Keratinocyte (primary cell): ENCODE results near the gene TCERG1L. TPM values are rescaled to one million over a fixed set of nuclear protein-coding genes. Genes with fewer than 3 reads are reported as not detected.

ENCODE experiments used
- DNase-seq: peaks from one replicate; pipeline ENCODE4 v3.0.0-alpha.2; 2011; ENCODE audit warnings: low read depth, missing footprints, low spot score
- FAIRE-seq: peaks from 2 replicates; lab custom pipeline; 2011; peaks lifted over from hg19 to GRCh38; lab: Jason Lieb, UNC
- H2AFZ ChIP-seq: 2 replicates; pipeline ENCODE4 v1.6.0; 2012; ENCODE audit warnings: low read length, control low read depth, inconsistent platforms; ENCODE audit not compliant: control insufficient read depth
- H3K27ac ChIP-seq: 2 replicates; pipeline ENCODE4 v1.5.1; 2011; ENCODE audit warnings: low read length; ENCODE audit not compliant: control insufficient read depth, insufficient read depth
- H3K27me3 ChIP-seq: 3 replicates; pipeline ENCODE4 v1.6.0; 2011; ENCODE audit warnings: low read length; ENCODE audit not compliant: control insufficient read depth, insufficient read depth; ENCODE audit errors: extremely low read depth
- H3K36me3 ChIP-seq, 2 experiments: 2 replicates in 1 of 2; 3 replicates in 1 of 2; pipeline ENCODE4 v1.5.1; 2011; ENCODE audit warnings: low read length in 2 of 2, mild to moderate bottlenecking in 1 of 2; ENCODE audit not compliant: control insufficient read depth in 2 of 2, insufficient read depth in 2 of 2; ENCODE audit errors: extremely low read depth in 1 of 2
- H3K4me1 ChIP-seq: 3 replicates; pipeline ENCODE4 v1.5.1; 2011; ENCODE audit warnings: low read length; ENCODE audit not compliant: control insufficient read depth, insufficient read depth; ENCODE audit errors: extremely low read depth
- H3K4me2 ChIP-seq: 3 replicates; pipeline ENCODE4 v1.6.0; 2011; ENCODE audit warnings: low read depth, low read length; ENCODE audit not compliant: control insufficient read depth, insufficient read depth; ENCODE audit errors: extremely low read depth
- H3K4me3 ChIP-seq, 3 experiments: fragments of 200-600 bp in 1 of 3; sonication (generic) in 1 of 3; 2 replicates in 2 of 3; 3 replicates in 1 of 3; pipeline ENCODE4 v1.5.1; 2011 to 2016; ENCODE audit warnings: low read length in 3 of 3, mild to moderate bottlenecking in 3 of 3, control low read depth in 2 of 3, inconsistent platforms in 1 of 3, low read depth in 1 of 3, mixed read lengths in 1 of 3, mixed run types in 1 of 3, moderate library complexity in 1 of 3; ENCODE audit not compliant: control insufficient read depth in 2 of 3, insufficient read depth in 2 of 3; ENCODE audit errors: extremely low read depth in 1 of 3
- H3K79me2 ChIP-seq: 2 replicates; pipeline ENCODE4 v1.6.0; 2012; ENCODE audit warnings: low read length; ENCODE audit not compliant: control insufficient read depth, insufficient read depth
- H3K9ac ChIP-seq: 3 replicates; pipeline ENCODE4 v1.6.0; 2011; ENCODE audit warnings: low read length; ENCODE audit not compliant: control insufficient read depth, insufficient read depth; ENCODE audit errors: extremely low read depth
- H3K9me1 ChIP-seq: 3 replicates; pipeline ENCODE4 v1.6.0; 2011; ENCODE audit warnings: low read length; ENCODE audit not compliant: control insufficient read depth, insufficient read depth; ENCODE audit errors: extremely low read depth
- H3K9me3 ChIP-seq: 2 replicates; pipeline ENCODE4 v1.5.1; 2012; ENCODE audit warnings: low read depth, low read length; ENCODE audit not compliant: control insufficient read depth
- H4K20me1 ChIP-seq: 3 replicates; pipeline ENCODE4 v1.6.0; 2011; ENCODE audit warnings: low read length; ENCODE audit not compliant: control insufficient read depth, insufficient read depth; ENCODE audit errors: extremely low read depth
- EZH2 ChIP-seq: IDR thresholded peaks from one replicate; pipeline ENCODE4 v1.6.1; 2012; ENCODE audit warnings: inconsistent platforms, mild to moderate bottlenecking, low read length, moderate library complexity
- dilution Hi-C: fragments of 300-500 bp; cut with MboI; formaldehyde crosslinking; loops from one replicate; pipeline ENCODE4 v1.7.0; 2020; ENCODE audit warnings: low sequenced_read_pairs; ENCODE audit not compliant: extremely low pct_ligation_motif_present
- polyA plus RNA-seq, 5 experiments: library from polyadenylated mRNA; depleted of rRNA in 3 of 5; stranded (reverse) in 3 of 5; stranded (forward) in 1 of 5; unstranded in 1 of 5; fragments of >200 nt; gene quantifications; 1 replicate in 1 of 5; 2 replicates in 3 of 5; 3 replicates in 1 of 5; pipeline versions ENCODE4 v1.2.1 to v1.2.3, GENCODE V29; 2011 to 2012; ENCODE audit warnings: missing spikeins in 2 of 5, low read depth in 1 of 5, low replicate concordance in 1 of 5
- TF ChIP-seq, protein P1 (sequence below), 3 experiments: IDR thresholded peaks in 1 of 3; conservative IDR thresholded peaks in 1 of 3; optimal IDR thresholded peaks in 1 of 3; 2 replicates in 2 of 3; 3 replicates in 1 of 3; pipeline versions ENCODE3 to v1.5.1; 2011; ENCODE audit warnings: low read length in 3 of 3, mild to moderate bottlenecking in 3 of 3, moderate library complexity in 2 of 3, control low read depth in 1 of 3, inconsistent platforms in 1 of 3; ENCODE audit not compliant: insufficient read depth in 2 of 3; ENCODE audit errors: extremely low read depth in 1 of 3

TCERG1L gene
- polyA plus RNA-seq, 1 donor (not counting 4 experiments of a cell fraction or from before 2014, with no cell fraction given), result not detected

- Histone ChIP-seq H4K20me1 (no peaks in the 10 kb centered on the region), H3K9me3 (peaks cover 24% of the 10 kb centered on the region), H2AFZ (no peak overlapping the region), H3K27me3 (no peaks in the 10 kb centered on the region), H3K4me3 (no peak overlapping the region), H3K4me2 (no peak overlapping the region), H3K9ac (no peak overlapping the region), H3K4me1 (no peaks in the 10 kb centered on the region), H3K9me1 (no peaks in the 10 kb centered on the region), H3K27ac (no peak overlapping the region), H3K79me2 (no peaks in the 10 kb centered on the region), H3K36me3 (no peaks in the 10 kb centered on the region)
- dilution Hi-C loops, result no loop called here
- TF ChIP-seq EZH2, result no peak
- TF ChIP-seq, protein P1, sequence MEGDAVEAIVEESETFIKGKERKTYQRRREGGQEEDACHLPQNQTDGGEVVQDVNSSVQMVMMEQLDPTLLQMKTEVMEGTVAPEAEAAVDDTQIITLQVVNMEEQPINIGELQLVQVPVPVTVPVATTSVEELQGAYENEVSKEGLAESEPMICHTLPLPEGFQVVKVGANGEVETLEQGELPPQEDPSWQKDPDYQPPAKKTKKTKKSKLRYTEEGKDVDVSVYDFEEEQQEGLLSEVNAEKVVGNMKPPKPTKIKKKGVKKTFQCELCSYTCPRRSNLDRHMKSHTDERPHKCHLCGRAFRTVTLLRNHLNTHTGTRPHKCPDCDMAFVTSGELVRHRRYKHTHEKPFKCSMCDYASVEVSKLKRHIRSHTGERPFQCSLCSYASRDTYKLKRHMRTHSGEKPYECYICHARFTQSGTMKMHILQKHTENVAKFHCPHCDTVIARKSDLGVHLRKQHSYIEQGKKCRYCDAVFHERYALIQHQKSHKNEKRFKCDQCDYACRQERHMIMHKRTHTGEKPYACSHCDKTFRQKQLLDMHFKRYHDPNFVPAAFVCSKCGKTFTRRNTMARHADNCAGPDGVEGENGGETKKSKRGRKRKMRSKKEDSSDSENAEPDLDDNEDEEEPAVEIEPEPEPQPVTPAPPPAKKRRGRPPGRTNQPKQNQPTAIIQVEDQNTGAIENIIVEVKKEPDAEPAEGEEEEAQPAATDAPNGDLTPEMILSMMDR (optimal IDR thresholded peaks at IDR 0.05 in 1 of 3, IDR thresholded peaks at IDR 0.05 in 1 of 3, conservative IDR thresholded peaks at IDR 0.05 in 1 of 3; ENCODE audit: extremely low read depth in 1 of 3, insufficient read depth in 2 of 3, low read length in 3 of 3), result no peak
- DNase-seq, result no peak
- FAIRE-seq, result no peak
Observed at GRCh38 chr10:131345691-131346090, 34.2 kb upstream of the TCERG1L start.

DNA sequence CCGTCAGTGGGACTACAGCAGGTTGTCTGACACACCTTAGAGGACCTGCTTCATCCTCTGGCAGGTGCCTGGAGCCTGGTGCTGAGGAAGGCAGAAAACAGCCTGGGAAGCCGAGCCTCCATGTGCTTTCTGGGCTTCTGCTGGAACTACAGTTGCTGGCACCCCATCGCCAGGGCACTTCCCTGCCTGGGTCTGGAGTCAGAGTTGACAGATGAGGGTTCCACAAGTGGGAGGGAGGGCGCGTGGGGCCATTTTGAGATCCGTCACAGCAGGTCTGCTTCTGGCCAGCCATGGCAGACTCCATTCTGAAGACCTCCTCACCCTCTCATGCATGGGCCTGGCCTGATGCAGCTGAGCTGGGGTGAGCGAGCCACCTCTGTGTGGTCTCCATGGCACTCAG is 33.2 kb upstream of the TCERG1L start:
- no peak overlapping the region for H3K9ac ChIP-seq
- no peak overlapping the region for H3K4me3 ChIP-seq
- no peaks in the 10 kb centered on the region for H3K79me2 ChIP-seq
- H3K27ac ChIP-seq, result no peak overlapping the region
- DNase-seq (no peak), FAIRE-seq (no peak)
- no peaks in the 10 kb centered on the region for H3K4me1 ChIP-seq
- H3K9me1 ChIP-seq, result no peaks in the 10 kb centered on the region
- no peak overlapping the region for H3K4me2 ChIP-seq
- no peak overlapping the region for H2AFZ ChIP-seq
- H3K27me3 ChIP-seq, result no peaks in the 10 kb centered on the region
- no peaks in the 10 kb centered on the region for H3K36me3 ChIP-seq
- dilution Hi-C loops, result no loop called here
- H3K9me3 ChIP-seq, result peaks cover 21% of the 10 kb centered on the region
- no peaks in the 10 kb centered on the region for H4K20me1 ChIP-seq
- TF ChIP-seq EZH2, result no peak
- TF ChIP-seq, protein P1 (optimal IDR thresholded peaks at IDR 0.05 in 1 of 3, IDR thresholded peaks at IDR 0.05 in 1 of 3, conservative IDR thresholded peaks at IDR 0.05 in 1 of 3; ENCODE audit: extremely low read depth in 1 of 3, insufficient read depth in 2 of 3, low read length in 3 of 3), result no peak
